Panc1 (cell line): Measurements from ENCODE around the gene PNLDC1. TPM values are rescaled to one million over a fixed set of nuclear protein-coding genes. Genes with fewer than 3 reads are reported as not detected.

Source experiments
- ATAC-seq: fragments of 200-7000 bp; cut with Tn5 transposase; 2 replicates; pipeline ENCODE4 v1.9.1; 2020; ENCODE audit warnings: mild to moderate bottlenecking, moderate library complexity
- BruUV-seq: library from RNA; stranded (reverse); fragments of 400-500 nt; replicated peaks from 2 replicates; lab custom pipeline; 2021; lab: Mats Ljungman, UMichigan
- CTCF ChIA-PET: fragments of 300-600 bp; sonication (Branson Sonifier 250); formaldehyde crosslinking; loops from one replicate; lab custom pipeline; 2022; ENCODE audit warnings: antibody characterized with exemption; lab: Charles Lee
- POLR2A ChIA-PET: fragments of 300-600 bp; sonication (Branson Sonifier 250); formaldehyde crosslinking; loops from one replicate; lab custom pipeline; 2022; ENCODE audit warnings: antibody characterized with exemption; lab: Charles Lee
- DNase-seq: peaks from one replicate; pipeline ENCODE4 v3.0.0-alpha.2; 2010; ENCODE audit warnings: low read depth, low spot score
- H3K27ac ChIP-seq: 2 replicates; pipeline ENCODE4 v1.5.1; 2011; ENCODE audit warnings: mild to moderate bottlenecking, low read length, inconsistent platforms
- H3K27me3 ChIP-seq: fragments of 200-500 bp; sonication (Bioruptor generic); 2 replicates; pipeline ENCODE4 v1.6.0; 2014; ENCODE audit warnings: low read length, inconsistent platforms; ENCODE audit not compliant: control insufficient read depth, insufficient read depth
- H3K36me3 ChIP-seq: fragments of 200-500 bp; sonication (Bioruptor generic); 2 replicates; pipeline ENCODE4 v1.5.1; 2014; ENCODE audit warnings: inconsistent platforms, mild to moderate bottlenecking, low read length, moderate library complexity; ENCODE audit not compliant: control insufficient read depth, insufficient read depth
- H3K4me1 ChIP-seq: 2 replicates; pipeline ENCODE4 v1.5.1; 2011; ENCODE audit warnings: inconsistent platforms, mild to moderate bottlenecking, low read length, moderate library complexity; ENCODE audit not compliant: control insufficient read depth, insufficient read depth
- H3K4me3 ChIP-seq, 2 experiments: 2 replicates each; pipeline ENCODE4 v1.5.1; 2011 to 2012; ENCODE audit warnings: low read depth in 2 of 2, low read length in 2 of 2, mild to moderate bottlenecking in 2 of 2, inconsistent platforms in 1 of 2, moderate library complexity in 1 of 2
- H3K9me3 ChIP-seq: fragments of 200-500 bp; sonication (Bioruptor generic); 2 replicates; pipeline ENCODE4 v1.5.1; 2014; ENCODE audit warnings: low read depth, mild to moderate bottlenecking, inconsistent platforms, low read length, moderate library complexity; ENCODE audit not compliant: control insufficient read depth, insufficient read depth
- POLR2AphosphoS5 ChIP-seq: IDR thresholded peaks from 2 replicates; pipeline ENCODE4 v1.6.1; 2012; ENCODE audit warnings: mild to moderate bottlenecking, low read depth, low read length, moderate library complexity
- SIN3A ChIP-seq: IDR thresholded peaks from 2 replicates; pipeline ENCODE4 v1.6.1; 2012; ENCODE audit warnings: low read depth, mild to moderate bottlenecking, low read length, moderate library complexity, borderline replicate concordance; ENCODE audit not compliant: insufficient read depth
- TCF7L2 ChIP-seq: IDR thresholded peaks from 2 replicates; pipeline ENCODE4 v1.6.1; 2011; ENCODE audit warnings: mild to moderate bottlenecking, low read depth, low read length, inconsistent platforms
- in situ Hi-C: cut with HindIII; loops from 2 replicates; pipeline ENCODE4 v1.10.0; 2016; ENCODE audit warnings: low sequenced_read_pairs, low pct_unique_long_range_greater_than_20kb
- intact Hi-C: fragments of 100-400 bp; cut with micrococcal nuclease; formaldehyde crosslinking; loops from one replicate; pipeline ENCODE4 v1.10.0; 2022; ENCODE audit not compliant: unreplicated experiment
- total RNA-seq: library from RNA; stranded (reverse); gene quantifications from one replicate; pipeline ENCODE4 v1.2.1, GENCODE V29; 2021; ENCODE audit not compliant: unreplicated experiment
- TF ChIP-seq, protein P1 (sequence below), 2 experiments: IDR thresholded peaks; 2 replicates each; pipeline ENCODE4 v1.6.1; 2011 to 2012; ENCODE audit warnings: low read depth in 2 of 2, control low read depth in 1 of 2, low read length in 1 of 2, mild to moderate bottlenecking in 1 of 2, moderate library complexity in 1 of 2; ENCODE audit not compliant: insufficient read depth in 1 of 2
- TF ChIP-seq, protein P2 (sequence below): fragments of 450-650 bp; IDR thresholded peaks from 2 replicates; pipeline ENCODE4 v1.5.1; 2017; ENCODE audit warnings: mild to moderate bottlenecking

PNLDC1 gene
- total RNA-seq, 1 experiment from 2014 or later: not detected

GRCh38 chr6:159831373-159831679 is 31.2 kb downstream of the PNLDC1 start:
- in situ Hi-C loops: no loop called here
- H3K4me3 ChIP-seq: no peak overlapping the region
- no TSS peak for BruUV-seq
- no peaks in the 10 kb centered on the region; the same call in none of the 2 replicates for H3K27me3 ChIP-seq
- DNase-seq (no peak), ATAC-seq (no peak)
- TF ChIP-seq SIN3A: no peak
- TF ChIP-seq, protein P1, sequence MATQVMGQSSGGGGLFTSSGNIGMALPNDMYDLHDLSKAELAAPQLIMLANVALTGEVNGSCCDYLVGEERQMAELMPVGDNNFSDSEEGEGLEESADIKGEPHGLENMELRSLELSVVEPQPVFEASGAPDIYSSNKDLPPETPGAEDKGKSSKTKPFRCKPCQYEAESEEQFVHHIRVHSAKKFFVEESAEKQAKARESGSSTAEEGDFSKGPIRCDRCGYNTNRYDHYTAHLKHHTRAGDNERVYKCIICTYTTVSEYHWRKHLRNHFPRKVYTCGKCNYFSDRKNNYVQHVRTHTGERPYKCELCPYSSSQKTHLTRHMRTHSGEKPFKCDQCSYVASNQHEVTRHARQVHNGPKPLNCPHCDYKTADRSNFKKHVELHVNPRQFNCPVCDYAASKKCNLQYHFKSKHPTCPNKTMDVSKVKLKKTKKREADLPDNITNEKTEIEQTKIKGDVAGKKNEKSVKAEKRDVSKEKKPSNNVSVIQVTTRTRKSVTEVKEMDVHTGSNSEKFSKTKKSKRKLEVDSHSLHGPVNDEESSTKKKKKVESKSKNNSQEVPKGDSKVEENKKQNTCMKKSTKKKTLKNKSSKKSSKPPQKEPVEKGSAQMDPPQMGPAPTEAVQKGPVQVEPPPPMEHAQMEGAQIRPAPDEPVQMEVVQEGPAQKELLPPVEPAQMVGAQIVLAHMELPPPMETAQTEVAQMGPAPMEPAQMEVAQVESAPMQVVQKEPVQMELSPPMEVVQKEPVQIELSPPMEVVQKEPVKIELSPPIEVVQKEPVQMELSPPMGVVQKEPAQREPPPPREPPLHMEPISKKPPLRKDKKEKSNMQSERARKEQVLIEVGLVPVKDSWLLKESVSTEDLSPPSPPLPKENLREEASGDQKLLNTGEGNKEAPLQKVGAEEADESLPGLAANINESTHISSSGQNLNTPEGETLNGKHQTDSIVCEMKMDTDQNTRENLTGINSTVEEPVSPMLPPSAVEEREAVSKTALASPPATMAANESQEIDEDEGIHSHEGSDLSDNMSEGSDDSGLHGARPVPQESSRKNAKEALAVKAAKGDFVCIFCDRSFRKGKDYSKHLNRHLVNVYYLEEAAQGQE (IDR thresholded peaks at IDR 0.05; ENCODE audit: insufficient read depth in 1 of 2, low read depth in 2 of 2, low read length in 1 of 2): no peak
- no peak for TF ChIP-seq POLR2AphosphoS5
- no peak for TF ChIP-seq TCF7L2
- TF ChIP-seq, protein P2, sequence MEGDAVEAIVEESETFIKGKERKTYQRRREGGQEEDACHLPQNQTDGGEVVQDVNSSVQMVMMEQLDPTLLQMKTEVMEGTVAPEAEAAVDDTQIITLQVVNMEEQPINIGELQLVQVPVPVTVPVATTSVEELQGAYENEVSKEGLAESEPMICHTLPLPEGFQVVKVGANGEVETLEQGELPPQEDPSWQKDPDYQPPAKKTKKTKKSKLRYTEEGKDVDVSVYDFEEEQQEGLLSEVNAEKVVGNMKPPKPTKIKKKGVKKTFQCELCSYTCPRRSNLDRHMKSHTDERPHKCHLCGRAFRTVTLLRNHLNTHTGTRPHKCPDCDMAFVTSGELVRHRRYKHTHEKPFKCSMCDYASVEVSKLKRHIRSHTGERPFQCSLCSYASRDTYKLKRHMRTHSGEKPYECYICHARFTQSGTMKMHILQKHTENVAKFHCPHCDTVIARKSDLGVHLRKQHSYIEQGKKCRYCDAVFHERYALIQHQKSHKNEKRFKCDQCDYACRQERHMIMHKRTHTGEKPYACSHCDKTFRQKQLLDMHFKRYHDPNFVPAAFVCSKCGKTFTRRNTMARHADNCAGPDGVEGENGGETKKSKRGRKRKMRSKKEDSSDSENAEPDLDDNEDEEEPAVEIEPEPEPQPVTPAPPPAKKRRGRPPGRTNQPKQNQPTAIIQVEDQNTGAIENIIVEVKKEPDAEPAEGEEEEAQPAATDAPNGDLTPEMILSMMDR: no peak
- POLR2A ChIA-PET: no interaction called here
- H3K36me3 ChIP-seq: no peaks in the 10 kb centered on the region
- no peaks in the 10 kb centered on the region for H3K9me3 ChIP-seq
- no peaks in the 10 kb centered on the region for H3K4me1 ChIP-seq
- CTCF ChIA-PET: no interaction called here
- H3K27ac ChIP-seq: no peak overlapping the region
- intact Hi-C loops: no loop called here

DNA sequence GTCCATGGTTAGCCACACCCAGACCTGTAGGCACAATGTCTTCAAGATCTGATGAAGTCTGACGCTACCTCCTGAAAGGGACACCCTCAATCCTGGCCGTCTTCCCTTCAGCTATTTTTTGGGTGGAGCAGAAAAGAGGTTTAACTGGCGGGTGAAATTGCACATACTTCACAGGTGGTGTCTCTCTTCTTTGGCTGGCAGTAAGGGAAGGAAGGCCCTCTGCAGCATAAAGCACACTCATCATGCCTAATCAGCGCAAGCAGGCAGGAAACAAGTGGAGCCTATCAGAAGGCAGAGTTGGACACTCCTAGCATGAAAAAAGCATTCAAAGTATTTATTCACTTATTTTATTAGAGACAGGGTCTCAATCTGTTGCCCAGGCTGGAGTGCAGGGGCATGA is 32.9 kb downstream of the PNLDC1 start:
- in situ Hi-C loops: no loop called here
- CTCF ChIA-PET: interaction anchor here (0.6 kb wide), 1 partner anchor 30 kb away, joined by 6 read pairs; no protein-coding TSS in a partner anchor
- no peak for TF ChIP-seq POLR2AphosphoS5
- TF ChIP-seq TCF7L2: no peak
- no peak for TF ChIP-seq SIN3A
- TF ChIP-seq, protein P2: no peak
- no TSS peak for BruUV-seq
- POLR2A ChIA-PET: no interaction called here
- intact Hi-C loops: no loop called here
- Histone ChIP-seq H3K36me3 (no peaks in the 10 kb centered on the region), H3K27ac (no peak overlapping the region), H3K27me3 (no peaks in the 10 kb centered on the region; the same call in none of the 2 replicates), H3K9me3 (no peaks in the 10 kb centered on the region), H3K4me3 (no peak overlapping the region), H3K4me1 (no peaks in the 10 kb centered on the region)
- ATAC-seq (no peak), DNase-seq (no peak)
